HCT116 (cell line): ENCODE data around the gene RPRD1B. TPM values are rescaled to one million over a fixed set of nuclear protein-coding genes. Genes with fewer than 3 reads are reported as not detected.

Experiments
- ATAC-seq: fragments of 200-7000 bp; cut with Tn5 transposase; 2 replicates; pipeline ENCODE4 v1.9.1; 2020; ENCODE audit warnings: mild to moderate bottlenecking, moderate library complexity
- BruUV-seq: library from RNA; stranded (reverse); fragments of 400-500 nt; replicated peaks from 2 replicates; lab custom pipeline; 2021; lab: Mats Ljungman, UMichigan
- CTCF ChIA-PET: fragments of 300-600 bp; sonication (Branson Sonifier 250); formaldehyde crosslinking; loops from one replicate; lab custom pipeline; 2021; ENCODE audit warnings: antibody characterized with exemption; lab: Charles Lee
- POLR2A ChIA-PET: fragments of 300-600, 350-600 bp; sonication (Branson Sonifier 250); formaldehyde crosslinking; loops from one replicate; lab custom pipeline; 2021; ENCODE audit warnings: antibody characterized with exemption; lab: Charles Lee
- RAD21 ChIA-PET, 2 experiments: fragments of 300-600 bp; sonication (Branson Sonifier 250); formaldehyde crosslinking; loops; one replicate each; lab custom pipeline; 2023; ENCODE audit warnings: low total read pairs in 2 of 2; ENCODE audit not compliant: uncharacterized antibody in 2 of 2, unreplicated experiment in 2 of 2, low non-redundant PET in 1 of 2; lab: Charles Lee
- DNase-seq: peaks from one replicate; pipeline ENCODE4 v3.0.0-alpha.2; 2010; ENCODE audit warnings: low read depth, low spot score
- H2AFZ ChIP-seq: fragments of 200-600 bp; shearing (Covaris generic), sonication (generic); 2 replicates; pipeline ENCODE4 v1.6.1; 2017; ENCODE audit warnings: low read depth, mixed run types, mixed read lengths, antibody characterized with exemption, low read length; ENCODE audit not compliant: poor library complexity, severe bottlenecking
- H3K27ac ChIP-seq: 2 replicates; pipeline ENCODE4 v1.5.1; 2012; ENCODE audit warnings: low read depth, low read length
- H3K27me3 ChIP-seq: fragments of 200-600 bp; sonication (generic); 2 replicates; pipeline ENCODE4 v1.6.1; 2016; ENCODE audit warnings: mixed run types, low read length, mixed read lengths; ENCODE audit not compliant: insufficient read depth
- H3K36me3 ChIP-seq, 2 experiments: fragments of 200-500 bp in 1 of 2; fragments of 200-600 bp in 1 of 2; sonication (Bioruptor generic) in 1 of 2; sonication (generic) in 1 of 2; 2 replicates each; pipeline versions ENCODE4 v1.5.1 to v1.6.1; 2014 to 2016; ENCODE audit warnings: low read length in 2 of 2, inconsistent platforms in 1 of 2, mixed read lengths in 1 of 2, mixed run types in 1 of 2; ENCODE audit not compliant: insufficient read depth in 2 of 2, control insufficient read depth in 1 of 2
- H3K4me1 ChIP-seq, 2 experiments: fragments of 200-600 bp in 1 of 2; sonication (generic) in 1 of 2; 2 replicates each; pipeline versions ENCODE4 v1.5.1 to v1.6.1; 2012 to 2017; ENCODE audit warnings: low read length in 2 of 2, inconsistent platforms in 1 of 2, mild to moderate bottlenecking in 1 of 2, mixed read lengths in 1 of 2, mixed run types in 1 of 2, moderate library complexity in 1 of 2; ENCODE audit not compliant: insufficient read depth in 2 of 2, control insufficient read depth in 1 of 2
- H3K4me2 ChIP-seq: fragments of 200-600 bp; sonication (generic); 2 replicates; pipeline ENCODE4 v1.6.1; 2017; ENCODE audit warnings: mixed run types, low read length, mixed read lengths
- H3K4me3 ChIP-seq, 2 experiments: fragments of 200-600 bp in 1 of 2; sonication (generic) in 1 of 2; replicated peaks in 1 of 2; 2 replicates each; pipeline ENCODE4 v1.5.1; 2011 to 2016; ENCODE audit warnings: low read length in 2 of 2, control low read depth in 1 of 2, low read depth in 1 of 2, mild to moderate bottlenecking in 1 of 2, mixed read lengths in 1 of 2, mixed run types in 1 of 2
- H3K79me2 ChIP-seq: fragments of 200-600 bp; sonication (generic); 2 replicates; pipeline ENCODE4 v1.6.1; 2017; ENCODE audit warnings: mild to moderate bottlenecking, mixed run types, low read length, moderate library complexity, mixed read lengths; ENCODE audit not compliant: insufficient read depth
- H3K9ac ChIP-seq: fragments of 200-600 bp; sonication (generic); 2 replicates; pipeline ENCODE4 v1.6.1; 2016; ENCODE audit warnings: low read length, mixed read lengths
- H3K9me2 ChIP-seq: fragments of 200-600 bp; sonication (generic), shearing (Covaris generic); 2 replicates; pipeline ENCODE4 v1.6.1; 2017; ENCODE audit warnings: mixed run types, mild to moderate bottlenecking, moderate library complexity; ENCODE audit not compliant: insufficient read depth
- H3K9me3 ChIP-seq, 2 experiments: fragments of 200-500 bp in 1 of 2; fragments of 200-600 bp in 1 of 2; sonication (Bioruptor generic) in 1 of 2; sonication (generic) in 1 of 2; 2 replicates each; pipeline ENCODE4 v1.6.1; 2014 to 2017; ENCODE audit warnings: low read length in 2 of 2, mixed read lengths in 2 of 2, inconsistent platforms in 1 of 2, low read depth in 1 of 2, mild to moderate bottlenecking in 1 of 2, mixed run types in 1 of 2, moderate library complexity in 1 of 2; ENCODE audit not compliant: control insufficient read depth in 1 of 2, insufficient read depth in 1 of 2
- H4K20me1 ChIP-seq: fragments of 200-600 bp; sonication (generic), shearing (Covaris generic); 2 replicates; pipeline ENCODE4 v1.6.1; 2017; ENCODE audit warnings: mixed run types, mild to moderate bottlenecking, moderate library complexity; ENCODE audit not compliant: insufficient read depth
- EGR1 ChIP-seq: IDR thresholded peaks from 2 replicates; pipeline ENCODE4 v1.6.1; 2012; ENCODE audit warnings: low read depth
- FOSL1 ChIP-seq: IDR thresholded peaks from 2 replicates; pipeline ENCODE4 v1.6.1; 2012; ENCODE audit warnings: low read depth
- JUND ChIP-seq: IDR thresholded peaks from 2 replicates; pipeline ENCODE4 v1.6.1; 2012
- MAX ChIP-seq: IDR thresholded peaks from 2 replicates; pipeline ENCODE4 v1.6.1; 2012
- POLR2A ChIP-seq: IDR thresholded peaks from 2 replicates; pipeline ENCODE4 v1.7.0; 2011; ENCODE audit warnings: borderline replicate concordance; ENCODE audit not compliant: insufficient read depth, insufficient read length; ENCODE audit errors: extremely low read depth
- POLR2AphosphoS5 ChIP-seq: IDR thresholded peaks from 2 replicates; pipeline ENCODE4 v1.6.1; 2011; ENCODE audit warnings: mild to moderate bottlenecking, low read depth, low read length, moderate library complexity
- RAD21 ChIP-seq: IDR thresholded peaks from 2 replicates; pipeline ENCODE4 v1.6.1; 2012; ENCODE audit warnings: low read depth, mild to moderate bottlenecking
- SIN3A ChIP-seq: IDR thresholded peaks from 2 replicates; pipeline ENCODE4 v1.6.1; 2012; ENCODE audit warnings: low read depth
- SP1 ChIP-seq: IDR thresholded peaks from 2 replicates; pipeline ENCODE4 v1.6.1; 2012; ENCODE audit warnings: low read depth
- SRF ChIP-seq: IDR thresholded peaks from 2 replicates; pipeline ENCODE4 v1.6.1; 2012; ENCODE audit warnings: low read depth
- TCF7L2 ChIP-seq: IDR thresholded peaks from 2 replicates; pipeline ENCODE4 v1.7.0; 2011; ENCODE audit warnings: borderline replicate concordance, inconsistent platforms; ENCODE audit not compliant: insufficient read depth, insufficient read length; ENCODE audit errors: extremely low read depth
- ZBTB33 ChIP-seq: IDR thresholded peaks from 2 replicates; pipeline ENCODE4 v1.6.1; 2011; ENCODE audit warnings: mild to moderate bottlenecking, low read length, moderate library complexity; ENCODE audit not compliant: insufficient replicate concordance; ENCODE audit errors: extremely low read depth
- ZFX ChIP-seq: fragments of 450-650 bp; IDR thresholded peaks from 2 replicates; pipeline ENCODE4 v1.6.1; 2017
- intact Hi-C: fragments of 100-400 bp; cut with micrococcal nuclease; formaldehyde crosslinking; loops from 2 replicates; pipeline ENCODE4 v1.10.0; 2022
- total RNA-seq: library from RNA; stranded (reverse); gene quantifications from one replicate; pipeline ENCODE4 v1.2.1, GENCODE V29; 2021; ENCODE audit not compliant: unreplicated experiment
- TF ChIP-seq, protein P1 (sequence below): IDR thresholded peaks from 2 replicates; pipeline ENCODE4 v1.6.1; 2012; ENCODE audit warnings: low read depth
- TF ChIP-seq, protein P2 (sequence below): IDR thresholded peaks from 2 replicates; pipeline ENCODE4 v1.6.1; 2012

RPRD1B gene
- total RNA-seq, 1 experiment from 2014 or later: 30.7 TPM

DNA sequence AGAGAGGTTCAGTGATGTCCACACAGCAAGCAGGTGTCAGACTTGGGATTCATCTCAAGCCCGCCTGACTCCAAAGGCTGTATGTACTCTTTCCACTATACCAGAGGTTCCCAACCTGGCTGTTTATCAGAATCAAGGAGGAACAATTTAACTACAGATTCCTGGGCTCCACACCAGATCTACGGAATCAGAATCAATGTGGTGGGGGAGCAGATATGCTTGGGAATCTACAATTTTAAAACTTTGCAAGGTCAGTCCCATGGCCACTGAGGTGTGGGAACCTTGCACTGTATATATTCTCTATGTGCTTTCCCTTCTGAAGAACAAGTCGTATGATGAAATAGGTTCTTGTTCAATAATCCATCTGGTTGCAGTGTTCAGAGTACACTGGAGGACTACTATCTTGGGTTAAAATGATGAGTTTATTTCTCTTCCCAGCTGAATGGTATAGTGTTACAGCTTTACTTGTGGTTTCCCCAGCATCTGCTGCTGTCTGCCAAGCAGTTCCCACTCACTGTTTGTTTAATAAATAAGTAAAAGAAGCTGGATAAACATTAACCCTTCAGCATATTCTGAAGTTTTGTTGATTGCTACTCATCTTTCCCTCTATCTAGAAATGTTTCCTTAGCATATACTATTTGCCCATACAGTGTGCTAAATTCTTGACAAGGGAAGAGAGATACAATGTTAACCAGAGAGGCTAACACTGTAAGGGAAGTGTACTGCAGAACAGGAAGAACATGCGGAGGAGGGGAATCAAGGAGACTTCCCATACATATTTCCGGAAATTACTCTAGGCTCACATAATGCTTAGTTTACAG lies 10.2 kb upstream of the RPRD1B start (continued):
- TF ChIP-seq, protein P1, sequence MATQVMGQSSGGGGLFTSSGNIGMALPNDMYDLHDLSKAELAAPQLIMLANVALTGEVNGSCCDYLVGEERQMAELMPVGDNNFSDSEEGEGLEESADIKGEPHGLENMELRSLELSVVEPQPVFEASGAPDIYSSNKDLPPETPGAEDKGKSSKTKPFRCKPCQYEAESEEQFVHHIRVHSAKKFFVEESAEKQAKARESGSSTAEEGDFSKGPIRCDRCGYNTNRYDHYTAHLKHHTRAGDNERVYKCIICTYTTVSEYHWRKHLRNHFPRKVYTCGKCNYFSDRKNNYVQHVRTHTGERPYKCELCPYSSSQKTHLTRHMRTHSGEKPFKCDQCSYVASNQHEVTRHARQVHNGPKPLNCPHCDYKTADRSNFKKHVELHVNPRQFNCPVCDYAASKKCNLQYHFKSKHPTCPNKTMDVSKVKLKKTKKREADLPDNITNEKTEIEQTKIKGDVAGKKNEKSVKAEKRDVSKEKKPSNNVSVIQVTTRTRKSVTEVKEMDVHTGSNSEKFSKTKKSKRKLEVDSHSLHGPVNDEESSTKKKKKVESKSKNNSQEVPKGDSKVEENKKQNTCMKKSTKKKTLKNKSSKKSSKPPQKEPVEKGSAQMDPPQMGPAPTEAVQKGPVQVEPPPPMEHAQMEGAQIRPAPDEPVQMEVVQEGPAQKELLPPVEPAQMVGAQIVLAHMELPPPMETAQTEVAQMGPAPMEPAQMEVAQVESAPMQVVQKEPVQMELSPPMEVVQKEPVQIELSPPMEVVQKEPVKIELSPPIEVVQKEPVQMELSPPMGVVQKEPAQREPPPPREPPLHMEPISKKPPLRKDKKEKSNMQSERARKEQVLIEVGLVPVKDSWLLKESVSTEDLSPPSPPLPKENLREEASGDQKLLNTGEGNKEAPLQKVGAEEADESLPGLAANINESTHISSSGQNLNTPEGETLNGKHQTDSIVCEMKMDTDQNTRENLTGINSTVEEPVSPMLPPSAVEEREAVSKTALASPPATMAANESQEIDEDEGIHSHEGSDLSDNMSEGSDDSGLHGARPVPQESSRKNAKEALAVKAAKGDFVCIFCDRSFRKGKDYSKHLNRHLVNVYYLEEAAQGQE: no peak
- TF ChIP-seq ZFX (no peak), FOSL1 (no peak), TCF7L2 (no peak)
- TF ChIP-seq, all 23 proteins: peak for 0

DNA sequence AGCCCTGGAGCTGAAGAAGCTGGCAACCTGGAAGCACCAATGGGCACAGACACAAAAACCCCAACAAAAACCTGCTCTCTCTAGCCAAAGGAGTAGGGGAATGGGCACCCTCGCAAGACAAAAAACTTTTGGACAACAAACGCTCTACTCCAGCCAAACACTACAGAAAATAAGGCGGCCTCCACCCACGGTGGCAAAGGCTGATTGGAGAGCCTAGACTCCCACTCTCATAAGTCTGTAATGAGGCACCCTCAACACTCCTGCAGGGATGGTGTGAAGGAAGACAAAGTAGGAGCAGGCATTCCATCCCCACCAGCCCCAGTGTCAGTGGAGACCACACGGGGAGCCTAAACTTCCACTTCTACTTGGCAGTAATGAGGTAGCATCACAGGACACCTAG lies 9.1 kb upstream of the RPRD1B start:
- no peaks in the 10 kb centered on the region for H3K27me3 ChIP-seq
- peaks cover 99% of the 10 kb centered on the region for H3K79me2 ChIP-seq
- peaks cover 12% of the 10 kb centered on the region; the same call in 1 of the 2 replicates for H4K20me1 ChIP-seq
- ATAC-seq (no peak), DNase-seq (no peak)
- no peak overlapping the region for H3K27ac ChIP-seq
- H3K4me1 ChIP-seq: no peaks in the 10 kb centered on the region
- H3K9me2 ChIP-seq: no peaks in the 10 kb centered on the region
- RAD21 ChIA-PET: no interaction called here
- H3K9me3 ChIP-seq: peaks cover 0 to 3% of the 10 kb centered on the region in 2 experiments; a peak in 1 of 4 replicates
- H3K4me2 ChIP-seq: no peak overlapping the region
- CTCF ChIA-PET: no interaction called here
- H3K36me3 ChIP-seq: peaks cover 0 to 5% of the 10 kb centered on the region in 2 experiments; a peak in 2 of 4 replicates
- H3K9ac ChIP-seq: no peak overlapping the region
- no TSS peak for BruUV-seq
- H2AFZ ChIP-seq: no peak overlapping the region
- intact Hi-C loops: no loop called here
- no peak overlapping the region for H3K4me3 ChIP-seq
- POLR2A ChIA-PET: no interaction called here
- TF ChIP-seq, protein P1: no peak
- TF ChIP-seq RAD21 (no peak), SP1 (no peak), POLR2A (no peak), SIN3A (no peak), ZBTB33 (no peak), EGR1 (no peak), POLR2AphosphoS5 (no peak), MAX (no peak), JUND (no peak), FOSL1 (no peak), SRF (no peak), ZFX (no peak)
- TF ChIP-seq, protein P2, sequence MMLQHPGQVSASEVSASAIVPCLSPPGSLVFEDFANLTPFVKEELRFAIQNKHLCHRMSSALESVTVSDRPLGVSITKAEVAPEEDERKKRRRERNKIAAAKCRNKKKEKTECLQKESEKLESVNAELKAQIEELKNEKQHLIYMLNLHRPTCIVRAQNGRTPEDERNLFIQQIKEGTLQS: no peak
